GM21825 (cell line): ENCODE measurements around the gene ERG.

Experiments
- ATAC-seq: cut with Tn5 transposase; IDR thresholded peaks from one replicate; pipeline ENCODE4 v1.9.1; 2021; ENCODE audit warnings: mild to moderate bottlenecking, moderate library complexity; ENCODE audit not compliant: unreplicated experiment

ERG gene

GRCh38 chr21:38341546-38342012 lies 156.7 kb downstream of the ERG start:
- ATAC-seq: no peak

GRCh38 chr21:38340131-38340530 lies 158.1 kb downstream of the ERG start:
- ATAC-seq: no peak

- ATAC-seq: no peak
Observed at GRCh38 chr21:38337793-38338192, 160.5 kb downstream of the ERG start.

- no peak for ATAC-seq
Observed at GRCh38 chr21:38334866-38335265, 163.4 kb downstream of the ERG start.

- no peak for ATAC-seq
Observed at GRCh38 chr21:38333301-38334272, 164.7 kb downstream of the ERG start.

- no peak for ATAC-seq
Observed at GRCh38 chr21:38330666-38331065, 167.6 kb downstream of the ERG start.
